GM12892 (cell line): ENCODE results near the gene CADPS.

Experiments used
- POLR2A ChIP-seq: IDR thresholded peaks from 2 replicates; pipeline ENCODE4 v1.6.1; 2011; ENCODE audit warnings: low read depth, low read length, control low read depth
- POLR2AphosphoS5 ChIP-seq: IDR thresholded peaks from 2 replicates; pipeline ENCODE4 v1.6.1; 2011; ENCODE audit warnings: low read depth, low read length, control low read depth

GRCh38 chr3:62587169-62587568 lies 288.0 kb downstream of the CADPS start:
- TF ChIP-seq POLR2A (no peak), POLR2AphosphoS5 (no peak)
